PC-9 (cell line): ENCODE results near the gene CADM2.

Experiments
- CTCF ChIP-seq: fragments of 200-600 bp; sonication (generic); conservative IDR thresholded peaks from 2 replicates; pipeline ENCODE4 v1.6.1; 2017; ENCODE audit warnings: mixed run types, antibody characterized with exemption, mild to moderate bottlenecking, moderate library complexity
- EZH2 ChIP-seq: fragments of 200-600 bp; sonication (generic); IDR thresholded peaks from 2 replicates; pipeline ENCODE4 v1.8.0; 2017; ENCODE audit warnings: antibody characterized with exemption, low read depth

GRCh38 chr3:85706130-85706529 is 747.3 kb downstream of the CADM2 start:
- TF ChIP-seq CTCF (no peak), EZH2 (no peak)
